ENCODE measurements around the gene MTHFSD. TPM values are rescaled to one million over a fixed set of nuclear protein-coding genes. Genes with fewer than 3 reads are reported as not detected.

The MTHFSD gene
- total and polyA plus RNA-seq, 10 donors = 9.1 to 32.1 (median 18.0) TPM

DNA sequence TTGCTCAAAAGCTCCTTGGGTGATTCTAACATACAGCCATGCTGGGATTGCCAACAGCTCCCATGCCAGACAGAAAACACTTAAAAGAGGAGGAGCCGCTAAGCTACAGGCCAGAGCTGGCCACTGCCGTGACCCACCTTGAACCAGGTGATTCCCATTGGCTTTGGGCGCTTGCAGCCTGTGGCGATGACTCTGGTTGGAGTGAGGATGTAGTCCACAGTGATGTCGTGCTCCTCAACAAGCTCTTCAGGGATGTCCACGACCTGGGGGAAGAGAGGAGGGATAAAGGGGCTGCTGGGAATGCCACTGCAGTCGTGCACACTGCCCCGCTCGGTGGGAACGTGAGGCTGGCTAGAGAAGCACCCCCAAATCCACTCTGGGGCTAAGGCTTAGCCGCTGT is 13.5 kb downstream of the MTHFSD start:
- peaks cover 0 to 100% (median 82%) of the 10 kb centered on the region in 6 donors for H3K36me3 ChIP-seq
- H3K27ac ChIP-seq = no peak overlapping the region
- intact Hi-C loops (cut with DNase I; ENCODE audit: low total_unique reads) = no loop called here
- no peaks in the 10 kb centered on the region for H3K9me3 ChIP-seq
- peak; percentile 68 for DNase-seq
- H3K4me1 ChIP-seq = no peaks in the 10 kb centered on the region
- no peak for TF ChIP-seq POLR2AphosphoS5 (IDR thresholded peaks at IDR 0.05)
- no peak for TF ChIP-seq POLR2A (IDR thresholded peaks at IDR 0.05)
- TF ChIP-seq, protein P1, sequence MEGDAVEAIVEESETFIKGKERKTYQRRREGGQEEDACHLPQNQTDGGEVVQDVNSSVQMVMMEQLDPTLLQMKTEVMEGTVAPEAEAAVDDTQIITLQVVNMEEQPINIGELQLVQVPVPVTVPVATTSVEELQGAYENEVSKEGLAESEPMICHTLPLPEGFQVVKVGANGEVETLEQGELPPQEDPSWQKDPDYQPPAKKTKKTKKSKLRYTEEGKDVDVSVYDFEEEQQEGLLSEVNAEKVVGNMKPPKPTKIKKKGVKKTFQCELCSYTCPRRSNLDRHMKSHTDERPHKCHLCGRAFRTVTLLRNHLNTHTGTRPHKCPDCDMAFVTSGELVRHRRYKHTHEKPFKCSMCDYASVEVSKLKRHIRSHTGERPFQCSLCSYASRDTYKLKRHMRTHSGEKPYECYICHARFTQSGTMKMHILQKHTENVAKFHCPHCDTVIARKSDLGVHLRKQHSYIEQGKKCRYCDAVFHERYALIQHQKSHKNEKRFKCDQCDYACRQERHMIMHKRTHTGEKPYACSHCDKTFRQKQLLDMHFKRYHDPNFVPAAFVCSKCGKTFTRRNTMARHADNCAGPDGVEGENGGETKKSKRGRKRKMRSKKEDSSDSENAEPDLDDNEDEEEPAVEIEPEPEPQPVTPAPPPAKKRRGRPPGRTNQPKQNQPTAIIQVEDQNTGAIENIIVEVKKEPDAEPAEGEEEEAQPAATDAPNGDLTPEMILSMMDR (IDR thresholded peaks at IDR 0.05 in 8 of 11, conservative IDR thresholded peaks at IDR 0.05 in 3 of 11) = no peak
- no peaks in the 10 kb centered on the region for H3K27me3 ChIP-seq (replicated peaks in 1 of 7)
- H3K4me3 ChIP-seq = no peak overlapping the region
- 87 to 97% (median 92%) methylated on average over 10 to 11 of the region's 11 CpGs for WGBS, 5 donors

DNA sequence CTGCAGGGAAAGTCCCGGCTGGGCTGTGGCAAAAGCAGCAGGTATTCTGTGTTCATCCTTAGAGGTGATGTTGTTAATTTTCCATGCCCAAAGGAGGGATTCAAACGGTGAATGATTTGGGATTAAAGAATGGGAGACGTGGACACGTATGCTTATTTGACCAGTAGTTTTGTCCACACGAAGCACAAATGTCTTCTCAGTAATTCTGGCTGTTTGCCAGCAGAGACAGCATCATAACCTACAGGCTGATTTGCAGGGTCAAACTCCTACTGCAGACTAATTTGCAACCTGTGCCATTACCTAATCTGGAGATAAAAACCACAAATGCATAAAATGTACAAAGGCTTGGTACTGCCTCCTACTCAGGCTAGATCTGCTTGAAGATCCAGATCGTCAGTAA is 14.1 kb downstream of the MTHFSD start:
- Histone ChIP-seq H3K4me1 (no peaks in the 10 kb centered on the region), H3K27me3 (replicated peaks in 1 of 7) (no peaks in the 10 kb centered on the region), H3K9me3 (no peaks in the 10 kb centered on the region), H3K27ac (no peak overlapping the region), H3K4me3 (no peak overlapping the region), H3K36me3 (peaks cover 0 to 100% (median 79%) of the 10 kb centered on the region in 6 donors)
- WGBS, 5 donors = 85 to 97% (median 90%) methylated on average over 6 of the region's 6 CpGs
- TF ChIP-seq POLR2AphosphoS5 (IDR thresholded peaks at IDR 0.05) = no peak
- no peak for TF ChIP-seq POLR2A (IDR thresholded peaks at IDR 0.05)
- TF ChIP-seq, protein P1 (IDR thresholded peaks at IDR 0.05 in 8 of 11, conservative IDR thresholded peaks at IDR 0.05 in 3 of 11) = no peak
- intact Hi-C loops (cut with DNase I; ENCODE audit: low total_unique reads) = no loop called here
- no peak for DNase-seq

DNA sequence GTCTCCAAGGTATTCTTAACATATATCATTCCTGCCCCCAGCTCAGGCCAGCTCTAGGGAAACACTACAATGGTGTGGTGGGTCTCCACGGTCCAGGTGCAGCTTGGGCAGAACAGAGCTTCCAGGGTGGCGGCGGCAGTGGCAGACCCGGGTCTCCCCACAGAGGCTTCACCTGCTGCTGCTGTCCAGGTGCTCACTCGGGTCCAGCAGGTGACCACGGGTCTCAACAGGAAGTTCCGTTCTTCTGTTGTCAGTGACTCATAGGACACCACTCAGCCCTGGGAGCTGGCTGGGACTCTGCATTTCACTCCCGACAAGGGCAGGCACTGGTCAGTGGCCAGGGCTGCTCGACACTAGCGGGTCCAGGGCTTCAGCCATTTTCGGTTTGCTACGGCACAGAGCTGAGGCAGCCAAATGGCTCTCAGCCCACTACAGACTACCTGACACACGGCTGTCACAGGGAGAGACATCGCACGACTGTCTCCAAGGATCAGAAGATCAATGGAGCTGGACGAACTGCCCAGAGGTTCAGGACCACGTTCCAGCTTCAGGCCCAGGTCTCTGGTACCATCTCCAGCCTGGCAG is 16.7 kb downstream of the MTHFSD start:
- Histone ChIP-seq H3K27ac (no peak overlapping the region), H3K4me3 (no peak overlapping the region), H3K4me1 (no peaks in the 10 kb centered on the region), H3K27me3 (replicated peaks in 1 of 7) (no peaks in the 10 kb centered on the region), H3K36me3 (peaks cover 0 to 100% (median 74%) of the 10 kb centered on the region in 6 donors), H3K9me3 (no peaks in the 10 kb centered on the region)
- no peak for DNase-seq
- intact Hi-C loops (cut with DNase I; ENCODE audit: low total_unique reads) = no loop called here
- TF ChIP-seq POLR2A (IDR thresholded peaks at IDR 0.05) (no peak), POLR2AphosphoS5 (IDR thresholded peaks at IDR 0.05) (no peak)
- TF ChIP-seq, protein P1 (IDR thresholded peaks at IDR 0.05 in 8 of 11, conservative IDR thresholded peaks at IDR 0.05 in 3 of 11) = no peak
- WGBS, 5 donors = 90 to 97% (median 94%) methylated on average over 7 to 17 of the region's 17 CpGs

DNA sequence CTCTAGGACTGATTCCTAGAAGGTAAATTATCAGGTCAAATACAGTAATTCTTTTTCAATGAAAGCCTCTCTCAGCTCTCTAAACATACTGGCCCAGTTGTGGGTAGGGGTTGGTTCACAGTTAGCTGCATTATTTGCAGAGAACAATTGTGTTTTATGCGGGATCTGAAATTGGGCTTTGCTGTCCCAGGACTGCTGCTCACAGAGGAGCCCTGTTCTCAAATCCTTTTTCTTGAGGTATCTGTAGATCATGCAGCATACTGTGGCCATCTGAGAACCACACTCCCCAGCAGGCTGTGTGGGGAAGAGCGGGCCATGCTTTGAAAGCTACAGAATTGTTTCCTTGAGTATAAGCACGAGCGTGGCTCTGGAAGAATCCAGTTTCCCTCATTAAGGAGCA is 17.5 kb downstream of the MTHFSD start:
- Histone ChIP-seq H3K36me3 (peaks cover 0 to 100% (median 70%) of the 10 kb centered on the region in 6 donors), H3K4me3 (no peak overlapping the region), H3K27me3 (replicated peaks in 1 of 7) (no peaks in the 10 kb centered on the region), H3K27ac (no peak overlapping the region), H3K9me3 (no peaks in the 10 kb centered on the region), H3K4me1 (no peaks in the 10 kb centered on the region)
- DNase-seq = no peak
- WGBS, 5 donors = 92 to 99% (median 97%) methylated on average over 4 of the region's 4 CpGs
- no peak for TF ChIP-seq POLR2AphosphoS5 (IDR thresholded peaks at IDR 0.05)
- no peak for TF ChIP-seq POLR2A (IDR thresholded peaks at IDR 0.05)
- intact Hi-C loops (cut with DNase I; ENCODE audit: low total_unique reads) = no loop called here

Measured in spleen (tissue), 11 donors.